Mesendoderm (in vitro differentiated cells): ENCODE measurements around the gene CSPG4.
"Not testable (repeated sequence)": the region's sequence is repeated elsewhere in the genome, so short reads cannot be mapped to it uniquely, and the experiment has no call there.

Experiments
- DNase-seq: peaks from one replicate; pipeline ENCODE4 v3.0.0; 2013
- H2AK5ac ChIP-seq: 2 replicates; pipeline ENCODE4 v1.6.1; 2013; ENCODE audit warnings: low read length, inconsistent platforms
- H2BK120ac ChIP-seq: 2 replicates; pipeline ENCODE4 v1.6.1; 2013; ENCODE audit warnings: low read depth, mild to moderate bottlenecking, low read length, moderate library complexity, mixed read lengths
- H2BK15ac ChIP-seq: replicated peaks from 2 replicates; pipeline ENCODE4 v1.6.1; 2013; ENCODE audit warnings: low read depth, mild to moderate bottlenecking, moderate library complexity
- H2BK5ac ChIP-seq: 2 replicates; pipeline ENCODE4 v1.6.1; 2013; ENCODE audit warnings: low read length, inconsistent platforms
- H3K18ac ChIP-seq: 2 replicates; pipeline ENCODE4 v1.6.1; 2013; ENCODE audit warnings: mild to moderate bottlenecking, low read length, mixed read lengths
- H3K23ac ChIP-seq: one replicate; pipeline ENCODE4 v1.6.1; 2013; ENCODE audit warnings: low read length
- H3K27ac ChIP-seq: 2 replicates; pipeline ENCODE4 v1.5.1; 2013; ENCODE audit warnings: low read depth, mild to moderate bottlenecking, inconsistent platforms, low read length, moderate library complexity
- H3K27me3 ChIP-seq: 2 replicates; pipeline ENCODE4 v1.6.1; 2013; ENCODE audit warnings: low read length, control low read depth, mild to moderate bottlenecking, inconsistent platforms; ENCODE audit not compliant: insufficient read depth, poor library complexity
- H3K36me3 ChIP-seq: 2 replicates; pipeline ENCODE4 v1.6.1; 2013; ENCODE audit warnings: low read length, inconsistent platforms; ENCODE audit not compliant: control insufficient read depth, insufficient read depth
- H3K4ac ChIP-seq: one replicate; pipeline ENCODE4 v1.6.1; 2013; ENCODE audit warnings: low read depth, mild to moderate bottlenecking, low read length, moderate library complexity
- H3K4me1 ChIP-seq: 2 replicates; pipeline ENCODE4 v1.6.1; 2013; ENCODE audit warnings: low read depth, low read length, inconsistent platforms; ENCODE audit not compliant: control insufficient read depth
- H3K4me2 ChIP-seq: 2 replicates; pipeline ENCODE4 v1.6.1; 2013; ENCODE audit warnings: low read length
- H3K4me3 ChIP-seq: 2 replicates; pipeline ENCODE4 v1.5.1; 2013; ENCODE audit warnings: mild to moderate bottlenecking, low read length
- H3K56ac ChIP-seq: one replicate; pipeline ENCODE4 v1.6.1; 2013; ENCODE audit warnings: low read length
- H3K79me1 ChIP-seq: 2 replicates; pipeline ENCODE4 v1.6.1; 2013; ENCODE audit warnings: low read length, inconsistent platforms
- H3K79me2 ChIP-seq: 2 replicates; pipeline ENCODE4 v1.6.1; 2013; ENCODE audit warnings: mild to moderate bottlenecking, low read length; ENCODE audit not compliant: control insufficient read depth, insufficient read depth
- H3K9ac ChIP-seq: 2 replicates; pipeline ENCODE4 v1.6.1; 2013; ENCODE audit warnings: low read length, inconsistent platforms
- H4K5ac ChIP-seq: one replicate; pipeline ENCODE4 v1.6.1; 2013; ENCODE audit warnings: low read length
- H4K8ac ChIP-seq: one replicate; pipeline ENCODE4 v1.6.1; 2013; ENCODE audit warnings: low read depth, mild to moderate bottlenecking, control low read depth, low read length, moderate library complexity
- WGBS: extraction: QIAGEN DNeasy Blood & Tissue Kit; methylation state at CpG from one replicate; pipeline ENCODE4 v1.1.7; 2013; ENCODE audit warnings: low lambda C conversion rate, missing lambda C conversion rate; ENCODE audit not compliant: insufficient coverage; ENCODE audit errors: extremely low coverage; 5-methylcytosine and 5-hydroxymethylcytosine counted together

Gene CSPG4

DNA sequence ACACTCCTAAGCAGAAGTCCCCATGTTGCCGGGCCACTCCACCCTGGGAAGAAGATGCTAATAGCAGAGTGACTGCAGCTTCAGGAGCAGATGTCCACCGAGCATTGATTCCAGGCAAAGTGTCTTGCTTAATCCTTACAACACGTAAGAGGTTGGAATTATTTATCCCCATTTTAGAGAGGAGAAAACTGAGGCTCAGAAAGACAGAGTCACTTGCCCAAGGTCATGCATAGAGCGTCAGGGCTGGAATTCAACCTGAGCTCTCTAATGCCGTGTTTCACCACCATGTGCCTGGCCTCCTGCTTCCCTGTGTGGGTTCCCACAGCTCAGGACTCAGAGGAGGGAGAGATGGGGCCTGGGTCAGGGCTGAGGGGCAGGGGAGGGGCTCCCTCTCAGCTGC lies 7.3 kb downstream of the CSPG4 start:
- no CpG with 5 or more reads among the region's 5 CpGs for WGBS
- H3K27ac ChIP-seq, H3K79me2 ChIP-seq, H3K23ac ChIP-seq, H2BK120ac ChIP-seq, H3K4me1 ChIP-seq, H3K4ac ChIP-seq, H3K9ac ChIP-seq, DNase-seq, H4K5ac ChIP-seq, H3K18ac ChIP-seq, H4K8ac ChIP-seq, H2AK5ac ChIP-seq, H3K79me1 ChIP-seq, H2BK15ac ChIP-seq, H3K36me3 ChIP-seq, H3K56ac ChIP-seq, H3K4me2 ChIP-seq, H3K27me3 ChIP-seq, H2BK5ac ChIP-seq, H3K4me3 ChIP-seq: not testable (repeated sequence)

DNA sequence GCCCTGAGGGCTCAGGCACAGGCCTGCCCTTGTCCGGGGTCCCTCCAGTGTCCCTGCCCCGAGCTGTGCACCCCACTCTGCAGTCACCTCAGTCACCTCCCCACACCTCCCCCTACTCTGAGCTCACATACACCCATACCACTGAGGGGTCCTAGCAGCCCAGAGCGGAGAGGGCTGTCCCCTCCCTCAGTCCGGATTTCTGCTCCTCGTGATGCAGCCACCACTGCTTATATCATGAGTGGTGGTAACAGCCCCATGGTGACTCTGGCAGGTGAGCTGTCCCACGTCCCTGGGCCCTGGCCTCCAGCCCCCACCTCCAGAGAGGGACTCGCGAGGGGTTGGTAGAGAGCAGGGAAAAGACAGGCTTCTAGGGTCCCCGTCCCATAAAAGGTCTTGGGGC lies 8.0 kb downstream of the CSPG4 start:
- no CpG with 5 or more reads among the region's 9 CpGs for WGBS
- Histone ChIP-seq H3K4me2 (no peak overlapping the region), H3K79me2 (no peaks in the 10 kb centered on the region), H3K27ac (no peak overlapping the region), H2BK5ac (no peak overlapping the region), H3K9ac (no peak overlapping the region), H3K27me3 (no peaks in the 10 kb centered on the region), H4K5ac (no peak overlapping the region), H3K18ac (no peak overlapping the region), H3K4me1 (no peaks in the 10 kb centered on the region), H3K36me3 (no peaks in the 10 kb centered on the region), H2BK120ac (no peak overlapping the region), H3K79me1 (no peaks in the 10 kb centered on the region), H3K56ac (no peak overlapping the region), H4K8ac (no peak overlapping the region), H2BK15ac (no peak overlapping the region), H2AK5ac (no peak overlapping the region), H3K4ac (no peak overlapping the region), H3K4me3 (no peak overlapping the region), H3K23ac (no peak overlapping the region)
- DNase-seq: no peak

- Histone ChIP-seq H4K8ac (no peak overlapping the region), H3K36me3 (no peaks in the 10 kb centered on the region), H3K9ac (no peak overlapping the region), H2BK15ac (no peak overlapping the region), H3K4me3 (no peak overlapping the region), H3K4me2 (no peak overlapping the region), H2AK5ac (no peak overlapping the region), H3K56ac (no peak overlapping the region), H3K23ac (no peak overlapping the region), H3K18ac (no peak overlapping the region), H2BK120ac (no peak overlapping the region), H3K79me1 (no peaks in the 10 kb centered on the region), H3K27me3 (no peaks in the 10 kb centered on the region), H3K4me1 (no peaks in the 10 kb centered on the region), H3K27ac (no peak overlapping the region), H4K5ac (no peak overlapping the region), H3K79me2 (no peaks in the 10 kb centered on the region), H2BK5ac (no peak overlapping the region), H3K4ac (no peak overlapping the region)
- WGBS: no CpG with 5 or more reads among the region's 6 CpGs
- DNase-seq: no peak
Observed at GRCh38 chr15:75704263-75704615, 8.4 kb downstream of the CSPG4 start.

GRCh38 chr15:75703440-75704262 lies 9.0 kb downstream of the CSPG4 start:
- H3K27ac ChIP-seq, H2AK5ac ChIP-seq, H3K79me2 ChIP-seq, H3K79me1 ChIP-seq, DNase-seq, H3K56ac ChIP-seq, H3K23ac ChIP-seq, H4K5ac ChIP-seq, H2BK120ac ChIP-seq, H3K18ac ChIP-seq, H3K27me3 ChIP-seq, H3K36me3 ChIP-seq, H3K9ac ChIP-seq, H3K4ac ChIP-seq, H3K4me3 ChIP-seq, H2BK15ac ChIP-seq, H4K8ac ChIP-seq, H3K4me2 ChIP-seq, H3K4me1 ChIP-seq, H2BK5ac ChIP-seq: not testable (repeated sequence)
- WGBS: no CpG with 5 or more reads among the region's 18 CpGs

DNA sequence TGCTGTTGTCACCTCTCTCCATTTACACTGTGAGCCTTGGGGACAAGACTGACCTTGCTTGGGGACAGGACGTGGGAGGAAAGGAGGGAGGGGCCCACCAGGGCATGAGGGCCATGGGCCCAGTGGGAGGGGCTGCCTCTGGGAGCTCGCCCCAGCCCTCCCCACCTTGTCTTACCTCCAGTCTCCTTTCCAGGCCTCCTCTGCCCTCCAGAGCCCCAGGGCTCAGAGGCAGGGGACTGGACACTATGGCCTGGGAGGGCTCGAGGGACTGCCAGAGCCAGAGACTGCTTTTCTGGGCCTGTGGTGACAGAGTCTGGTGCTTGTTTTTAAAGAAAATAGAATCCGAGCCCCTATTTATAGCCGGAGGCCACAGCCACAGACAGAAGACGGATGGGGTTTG lies 10.2 kb downstream of the CSPG4 start:
- no peak overlapping the region for H3K18ac ChIP-seq
- H3K4me1 ChIP-seq: no peaks in the 10 kb centered on the region
- no peak overlapping the region for H2BK120ac ChIP-seq
- no peaks in the 10 kb centered on the region for H3K79me2 ChIP-seq
- no peaks in the 10 kb centered on the region for H3K27me3 ChIP-seq
- no peak overlapping the region for H2AK5ac ChIP-seq
- WGBS: no CpG with 5 or more reads among the region's 6 CpGs
- no peak overlapping the region for H3K23ac ChIP-seq
- H4K8ac ChIP-seq: no peak overlapping the region
- no peaks in the 10 kb centered on the region for H3K79me1 ChIP-seq
- no peak overlapping the region for H4K5ac ChIP-seq
- H3K56ac ChIP-seq: no peak overlapping the region
- no peak overlapping the region for H2BK15ac ChIP-seq
- no peak overlapping the region for H3K4ac ChIP-seq
- H3K9ac ChIP-seq: no peak overlapping the region
- H3K36me3 ChIP-seq: no peaks in the 10 kb centered on the region
- no peak overlapping the region for H3K27ac ChIP-seq
- H3K4me3 ChIP-seq: no peak overlapping the region
- DNase-seq: no peak
- no peak overlapping the region for H2BK5ac ChIP-seq
- no peak overlapping the region for H3K4me2 ChIP-seq
